Neural progenitor cell (in vitro differentiated cells): ENCODE data around the gene TK2.

Experiments used
- EZH2 ChIP-seq: fragments of 200-600 bp; sonication (generic); IDR thresholded peaks from 2 replicates; pipeline ENCODE4 v1.6.1; 2017; ENCODE audit warnings: antibody characterized with exemption, mild to moderate bottlenecking, moderate library complexity
- TF ChIP-seq, protein P1 (sequence below): fragments of 200-600 bp; sonication (generic); IDR thresholded peaks from 2 replicates; pipeline ENCODE4 v1.5.1; 2017; ENCODE audit warnings: antibody characterized with exemption, mild to moderate bottlenecking

DNA sequence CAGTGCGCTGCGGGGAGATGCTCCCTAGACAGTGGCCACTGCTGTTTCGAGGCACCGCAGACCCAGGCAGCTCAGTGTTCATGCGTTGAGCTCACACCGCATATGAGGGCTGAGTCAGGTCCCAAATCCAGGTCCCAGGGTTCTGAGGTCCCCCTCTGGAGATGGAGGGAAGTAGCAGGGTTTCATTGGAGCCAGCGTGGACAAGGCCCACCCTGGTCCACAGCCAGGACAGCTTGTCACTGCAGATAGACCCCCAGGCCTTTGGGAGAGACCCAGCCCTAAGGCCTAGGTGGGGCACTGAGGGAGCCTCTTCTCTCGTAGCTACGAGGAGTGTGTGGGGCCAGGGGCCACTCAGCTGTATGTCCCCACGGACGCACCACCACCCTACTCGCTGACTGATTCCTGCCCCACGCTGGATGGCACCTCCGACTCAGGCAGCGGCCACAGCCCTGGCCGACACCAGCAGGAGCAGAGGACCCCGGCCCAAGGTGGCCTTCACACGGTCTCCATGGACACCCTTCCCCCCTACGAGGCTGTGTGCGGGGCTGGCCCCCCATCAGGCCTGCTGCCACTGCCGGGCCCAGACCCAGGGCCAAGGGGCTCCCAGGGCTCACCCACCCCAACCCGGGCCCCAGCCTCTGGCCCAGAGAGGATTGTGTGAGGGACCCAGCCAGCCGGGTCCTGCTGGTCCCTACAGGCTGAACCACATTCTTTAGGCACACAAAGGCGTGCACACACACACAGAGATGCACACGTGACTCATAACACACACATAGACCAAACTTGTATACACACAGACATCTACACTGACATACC lies 69.4 kb downstream of the TK2 start:
- no peak for TF ChIP-seq EZH2
- TF ChIP-seq, protein P1, sequence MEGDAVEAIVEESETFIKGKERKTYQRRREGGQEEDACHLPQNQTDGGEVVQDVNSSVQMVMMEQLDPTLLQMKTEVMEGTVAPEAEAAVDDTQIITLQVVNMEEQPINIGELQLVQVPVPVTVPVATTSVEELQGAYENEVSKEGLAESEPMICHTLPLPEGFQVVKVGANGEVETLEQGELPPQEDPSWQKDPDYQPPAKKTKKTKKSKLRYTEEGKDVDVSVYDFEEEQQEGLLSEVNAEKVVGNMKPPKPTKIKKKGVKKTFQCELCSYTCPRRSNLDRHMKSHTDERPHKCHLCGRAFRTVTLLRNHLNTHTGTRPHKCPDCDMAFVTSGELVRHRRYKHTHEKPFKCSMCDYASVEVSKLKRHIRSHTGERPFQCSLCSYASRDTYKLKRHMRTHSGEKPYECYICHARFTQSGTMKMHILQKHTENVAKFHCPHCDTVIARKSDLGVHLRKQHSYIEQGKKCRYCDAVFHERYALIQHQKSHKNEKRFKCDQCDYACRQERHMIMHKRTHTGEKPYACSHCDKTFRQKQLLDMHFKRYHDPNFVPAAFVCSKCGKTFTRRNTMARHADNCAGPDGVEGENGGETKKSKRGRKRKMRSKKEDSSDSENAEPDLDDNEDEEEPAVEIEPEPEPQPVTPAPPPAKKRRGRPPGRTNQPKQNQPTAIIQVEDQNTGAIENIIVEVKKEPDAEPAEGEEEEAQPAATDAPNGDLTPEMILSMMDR, result no peak
